IPS-15b (cell line): ENCODE data around the gene RAD9A.

Experiments used
- H3K27me3 ChIP-seq: one replicate; pipeline ENCODE4 v1.6.1; 2013; ENCODE audit warnings: low read length; ENCODE audit not compliant: control insufficient read depth, insufficient read depth
- H3K36me3 ChIP-seq: one replicate; pipeline ENCODE4 v1.6.1; 2013; ENCODE audit warnings: low read length; ENCODE audit not compliant: control insufficient read depth, insufficient read depth
- H3K4me1 ChIP-seq: one replicate; pipeline ENCODE4 v1.6.1; 2013; ENCODE audit warnings: mild to moderate bottlenecking, low read length; ENCODE audit not compliant: control insufficient read depth, insufficient read depth
- H3K4me3 ChIP-seq: one replicate; pipeline ENCODE4 v1.5.1; 2013; ENCODE audit warnings: low read depth, low read length
- H3K9ac ChIP-seq: one replicate; pipeline ENCODE4 v1.6.1; 2013; ENCODE audit warnings: low read depth, mild to moderate bottlenecking, low read length
- H3K9me3 ChIP-seq: one replicate; pipeline ENCODE4 v1.6.1; 2013; ENCODE audit warnings: mild to moderate bottlenecking, low read length; ENCODE audit not compliant: control insufficient read depth, insufficient read depth

Gene RAD9A

GRCh38 chr11:67381244-67381972, 10.4 kb upstream of the RAD9A start:
- no peak overlapping the region for H3K9ac ChIP-seq
- H3K4me3 ChIP-seq = no peak overlapping the region

DNA sequence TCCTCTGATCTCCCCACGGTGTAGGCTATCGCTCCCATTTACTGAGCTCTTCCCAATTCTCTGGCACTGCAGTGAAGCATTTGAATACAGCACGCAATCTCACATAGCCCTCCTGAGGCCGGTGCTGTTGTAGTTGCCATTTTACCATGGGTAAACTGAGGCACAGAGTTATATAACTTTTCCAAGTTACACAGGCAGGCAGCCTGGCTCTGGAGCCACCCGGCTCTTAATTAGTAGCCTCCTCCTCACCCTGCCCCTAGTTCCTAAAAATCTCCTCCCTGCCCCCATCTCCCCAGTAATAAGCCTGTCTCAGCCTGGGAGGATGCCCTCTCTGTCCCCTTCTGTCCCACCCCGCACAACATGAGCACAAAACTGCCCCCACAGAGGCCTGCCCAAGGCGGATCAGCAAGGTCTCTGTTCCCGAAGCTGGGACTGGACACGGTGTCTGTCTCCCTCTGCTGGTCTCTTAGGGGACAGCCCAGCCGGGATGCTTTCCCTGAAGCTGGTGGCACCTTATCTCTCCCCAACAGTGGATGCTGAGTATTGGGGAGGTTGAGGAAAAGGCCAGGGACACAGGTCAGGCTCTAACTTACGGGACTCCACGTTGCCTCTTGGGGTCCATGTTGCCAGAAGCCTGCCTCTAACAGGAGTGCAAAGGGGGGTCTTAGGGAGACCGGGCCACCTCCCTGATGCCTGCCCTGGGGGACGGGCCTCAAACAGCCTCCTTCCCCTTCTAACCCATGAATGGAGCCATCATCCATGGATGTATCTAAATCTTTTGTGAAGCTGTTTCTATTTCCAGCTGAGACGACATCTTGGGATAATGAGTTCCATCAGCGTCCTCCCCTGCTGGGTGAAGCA, 9.3 kb upstream of the RAD9A start:
- Histone ChIP-seq H3K36me3 (no peaks in the 10 kb centered on the region), H3K9ac (no peak overlapping the region), H3K4me3 (no peak overlapping the region), H3K4me1 (peaks cover 6% of the 10 kb centered on the region), H3K9me3 (no peaks in the 10 kb centered on the region), H3K27me3 (peaks cover 20% of the 10 kb centered on the region)

More at GRCh38 chr11:67381244-67381972, 10.4 kb upstream of the RAD9A start:
- Histone ChIP-seq H3K36me3 (no peaks in the 10 kb centered on the region), H3K27me3 (peaks cover 31% of the 10 kb centered on the region), H3K4me1 (peaks cover 8% of the 10 kb centered on the region), H3K9me3 (no peaks in the 10 kb centered on the region)

- H3K9ac ChIP-seq = no peak overlapping the region
- peaks cover 14% of the 10 kb centered on the region for H3K27me3 ChIP-seq
- H3K36me3 ChIP-seq = no peaks in the 10 kb centered on the region
- H3K9me3 ChIP-seq = no peaks in the 10 kb centered on the region
- H3K4me1 ChIP-seq = peaks cover 6% of the 10 kb centered on the region
- H3K4me3 ChIP-seq = no peak overlapping the region
These were observed 6.9 kb upstream of the RAD9A start for GRCh38 chr11:67384851-67385366.

- peaks cover 10% of the 10 kb centered on the region for H3K27me3 ChIP-seq
- H3K9me3 ChIP-seq = no peaks in the 10 kb centered on the region
- no peak overlapping the region for H3K4me3 ChIP-seq
- peaks cover 6% of the 10 kb centered on the region for H3K4me1 ChIP-seq
- no peaks in the 10 kb centered on the region for H3K36me3 ChIP-seq
- H3K9ac ChIP-seq = no peak overlapping the region
These were observed 4.7 kb upstream of the RAD9A start for GRCh38 chr11:67387069-67387468.

DNA sequence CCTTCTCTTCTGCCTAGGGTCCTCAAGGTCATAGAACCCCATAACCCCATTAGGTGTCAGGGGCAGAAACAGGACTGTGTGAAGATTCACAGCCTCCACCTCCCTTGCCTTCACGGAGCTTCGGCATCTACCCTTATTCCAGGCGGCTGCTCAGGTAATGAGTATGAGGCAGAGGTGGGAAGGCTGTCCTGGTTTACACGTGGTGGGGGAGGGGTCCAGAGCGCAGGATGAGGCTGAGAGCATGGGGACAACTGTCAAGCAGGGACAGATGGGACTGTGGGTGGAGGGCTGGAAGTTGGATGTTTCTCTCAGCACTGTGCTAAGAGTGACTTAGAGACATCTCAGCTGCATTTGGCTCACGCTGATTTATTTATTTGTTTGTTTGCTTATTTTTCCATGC, 4.3 kb upstream of the RAD9A start:
- Histone ChIP-seq H3K4me1 (peaks cover 5% of the 10 kb centered on the region), H3K27me3 (peaks cover 10% of the 10 kb centered on the region), H3K4me3 (no peak overlapping the region), H3K36me3 (no peaks in the 10 kb centered on the region), H3K9ac (no peak overlapping the region), H3K9me3 (no peaks in the 10 kb centered on the region)

GRCh38 chr11:67389477-67389876, 2.3 kb upstream of the RAD9A start:
- Histone ChIP-seq H3K36me3 (peaks cover 3% of the 10 kb centered on the region), H3K9ac (no peak overlapping the region)

GRCh38 chr11:67390947-67391303, 861 bp upstream of the RAD9A start:
- Histone ChIP-seq H3K36me3 (peaks cover 7% of the 10 kb centered on the region), H3K9me3 (no peaks in the 10 kb centered on the region), H3K9ac (peak overlapping the region; percentile 61), H3K27me3 (no peaks in the 10 kb centered on the region), H3K4me3 (peak overlapping the region; percentile 95), H3K4me1 (peaks cover 6% of the 10 kb centered on the region)

More at GRCh38 chr11:67389477-67389876, 2.3 kb upstream of the RAD9A start:
- Histone ChIP-seq H3K4me1 (peaks cover 6% of the 10 kb centered on the region), H3K4me3 (no peak overlapping the region), H3K9me3 (no peaks in the 10 kb centered on the region), H3K27me3 (peaks cover 7% of the 10 kb centered on the region)

GRCh38 chr11:67392183-67392715, 463 bp downstream of the RAD9A start:
- no peaks in the 10 kb centered on the region for H3K27me3 ChIP-seq
- H3K9ac ChIP-seq = peak overlapping the region; percentile 60
- H3K9me3 ChIP-seq = no peaks in the 10 kb centered on the region
- H3K36me3 ChIP-seq = peaks cover 11% of the 10 kb centered on the region
- peaks cover 2% of the 10 kb centered on the region for H3K4me1 ChIP-seq
- H3K4me3 ChIP-seq = peak overlapping the region; percentile 95

- H3K36me3 ChIP-seq = peaks cover 22% of the 10 kb centered on the region
These were observed 1.7 kb downstream of the RAD9A start for GRCh38 chr11:67393437-67393836.

DNA sequence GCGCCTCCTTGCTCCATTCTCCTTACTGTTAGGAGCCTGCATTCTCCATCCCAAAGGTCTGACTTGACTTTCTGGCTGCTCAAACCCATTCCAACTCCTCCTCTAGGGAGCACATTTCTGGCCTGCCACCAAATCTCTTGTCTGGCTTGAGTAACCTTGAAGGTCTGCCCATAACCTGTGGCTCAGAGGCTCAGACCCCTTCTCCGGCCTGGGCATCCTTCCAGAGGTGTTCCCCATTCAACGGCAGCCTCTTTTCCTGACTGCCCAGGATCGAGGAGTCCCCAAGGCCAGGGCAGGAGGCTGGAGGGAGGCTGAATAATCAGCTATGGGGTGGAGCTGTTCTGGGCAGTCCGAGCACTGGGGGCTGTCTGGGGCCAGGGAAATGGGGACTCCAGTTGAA, 2.2 kb downstream of the RAD9A start:
- Histone ChIP-seq H3K9me3 (no peaks in the 10 kb centered on the region), H3K9ac (no peak overlapping the region), H3K27me3 (no peaks in the 10 kb centered on the region), H3K36me3 (peaks cover 26% of the 10 kb centered on the region), H3K4me3 (no peak overlapping the region), H3K4me1 (peaks cover 2% of the 10 kb centered on the region)

More at GRCh38 chr11:67393437-67393836, 1.7 kb downstream of the RAD9A start:
- Histone ChIP-seq H3K4me1 (peaks cover 2% of the 10 kb centered on the region), H3K4me3 (no peak overlapping the region), H3K27me3 (no peaks in the 10 kb centered on the region), H3K9me3 (no peaks in the 10 kb centered on the region), H3K9ac (no peak overlapping the region)

GRCh38 chr11:67395555-67396258, 3.9 kb downstream of the RAD9A start:
- no peaks in the 10 kb centered on the region for H3K9me3 ChIP-seq
- H3K4me1 ChIP-seq = peaks cover 2% of the 10 kb centered on the region
- peaks cover 36% of the 10 kb centered on the region for H3K36me3 ChIP-seq
- no peaks in the 10 kb centered on the region for H3K27me3 ChIP-seq
- no peak overlapping the region for H3K9ac ChIP-seq
- no peak overlapping the region for H3K4me3 ChIP-seq
